AG09319 (cell line): Measurements from ENCODE around the gene FXYD3.

Source experiments
- DNase-seq: peaks from one replicate; pipeline ENCODE4 v3.0.0-alpha.2; 2010; ENCODE audit warnings: low read depth; ENCODE audit errors: extremely low read depth
- CTCF ChIP-seq: IDR thresholded peaks from 2 replicates; pipeline ENCODE4 v1.5.1; 2011; ENCODE audit warnings: low read depth, mild to moderate bottlenecking, inconsistent platforms, low read length, moderate library complexity

Gene FXYD3

GRCh38 chr19:35077411-35078223 is 38.0 kb upstream of the FXYD3 start:
- no peak for TF ChIP-seq CTCF
- DNase-seq = no peak

- DNase-seq = no peak
- no peak for TF ChIP-seq CTCF
Observed at GRCh38 chr19:35079826-35080225, 35.8 kb upstream of the FXYD3 start.

- TF ChIP-seq CTCF = no peak
- DNase-seq = no peak
Observed at GRCh38 chr19:35080613-35081170, 34.9 kb upstream of the FXYD3 start.

GRCh38 chr19:35081201-35081600 is 34.4 kb upstream of the FXYD3 start:
- no peak for TF ChIP-seq CTCF
- DNase-seq = no peak

- no peak for TF ChIP-seq CTCF
- no peak for DNase-seq
Observed at GRCh38 chr19:35083691-35084508, 31.7 kb upstream of the FXYD3 start.

- no peak for TF ChIP-seq CTCF
- no peak for DNase-seq
Observed at GRCh38 chr19:35084509-35084762, 31.2 kb upstream of the FXYD3 start.

GRCh38 chr19:35085947-35086346 is 29.7 kb upstream of the FXYD3 start:
- no peak for TF ChIP-seq CTCF
- no peak for DNase-seq
